LNCaP clone FGC (cell line): ENCODE results near the gene ADRA1B.
"Not testable (repeated sequence)": the region's sequence is repeated elsewhere in the genome, so short reads cannot be mapped to it uniquely, and the experiment has no call there.

Source experiments
- DNase-seq: peaks from one replicate; pipeline ENCODE4 v3.0.0-alpha.2; 2011; ENCODE audit warnings: low read depth
- H3K4me3 ChIP-seq: 2 replicates; pipeline ENCODE4 v1.5.1; 2011; ENCODE audit warnings: mild to moderate bottlenecking, low read depth, low read length, control low read depth
- CTCF ChIP-seq: IDR thresholded peaks from 2 replicates; pipeline ENCODE4 v1.5.1; 2012; ENCODE audit warnings: mild to moderate bottlenecking; ENCODE audit not compliant: control insufficient read depth, insufficient read depth; ENCODE audit errors: extremely low read depth

The ADRA1B gene

GRCh38 chr5:159992566-159992965, 76.3 kb downstream of the ADRA1B start:
- TF ChIP-seq CTCF, result no peak
- H3K4me3 ChIP-seq, result no peak overlapping the region
- no peak for DNase-seq

GRCh38 chr5:159993194-159993593, 76.9 kb downstream of the ADRA1B start:
- H3K4me3 ChIP-seq, result no peak overlapping the region
- TF ChIP-seq CTCF, result no peak
- no peak for DNase-seq

- no peak for DNase-seq
- no peak for TF ChIP-seq CTCF
Observed at GRCh38 chr5:159995907-159996306, 79.6 kb downstream of the ADRA1B start.

GRCh38 chr5:160001457-160001856, 85.2 kb downstream of the ADRA1B start:
- TF ChIP-seq CTCF, result no peak
- no peak overlapping the region for H3K4me3 ChIP-seq
- DNase-seq, result no peak

More at GRCh38 chr5:159995907-159996306, 79.6 kb downstream of the ADRA1B start:
- no peak overlapping the region for H3K4me3 ChIP-seq

- H3K4me3 ChIP-seq, result no peak overlapping the region
- TF ChIP-seq CTCF, result no peak
- no peak for DNase-seq
Observed at GRCh38 chr5:160007514-160007913, 91.2 kb downstream of the ADRA1B start.

- H3K4me3 ChIP-seq, DNase-seq: not testable (repeated sequence)
Observed at GRCh38 chr5:160008529-160008876, 92.2 kb downstream of the ADRA1B start.

- no peak for TF ChIP-seq CTCF
- peak within 1 kb of the TSS; percentile 100 for H3K4me3 ChIP-seq
- DNase-seq, result peak; percentile 100
Observed at GRCh38 chr5:160008877-160009590, 92.8 kb downstream of the ADRA1B start, which contains the start of gene TTC1. Gene TTC1, plus strand, starts transcription at chr5:160009139. Its CDS starts 1,390 bp downstream, at chr5:160010529.
